LNCAP (cell line): ENCODE results near the gene RPL36.

Source experiments
- TF ChIP-seq, protein P1 (sequence below): fragments of 450-650 bp; IDR thresholded peaks from 2 replicates; pipeline ENCODE4 v1.5.1; 2017; ENCODE audit warnings: mild to moderate bottlenecking

The RPL36 gene

DNA sequence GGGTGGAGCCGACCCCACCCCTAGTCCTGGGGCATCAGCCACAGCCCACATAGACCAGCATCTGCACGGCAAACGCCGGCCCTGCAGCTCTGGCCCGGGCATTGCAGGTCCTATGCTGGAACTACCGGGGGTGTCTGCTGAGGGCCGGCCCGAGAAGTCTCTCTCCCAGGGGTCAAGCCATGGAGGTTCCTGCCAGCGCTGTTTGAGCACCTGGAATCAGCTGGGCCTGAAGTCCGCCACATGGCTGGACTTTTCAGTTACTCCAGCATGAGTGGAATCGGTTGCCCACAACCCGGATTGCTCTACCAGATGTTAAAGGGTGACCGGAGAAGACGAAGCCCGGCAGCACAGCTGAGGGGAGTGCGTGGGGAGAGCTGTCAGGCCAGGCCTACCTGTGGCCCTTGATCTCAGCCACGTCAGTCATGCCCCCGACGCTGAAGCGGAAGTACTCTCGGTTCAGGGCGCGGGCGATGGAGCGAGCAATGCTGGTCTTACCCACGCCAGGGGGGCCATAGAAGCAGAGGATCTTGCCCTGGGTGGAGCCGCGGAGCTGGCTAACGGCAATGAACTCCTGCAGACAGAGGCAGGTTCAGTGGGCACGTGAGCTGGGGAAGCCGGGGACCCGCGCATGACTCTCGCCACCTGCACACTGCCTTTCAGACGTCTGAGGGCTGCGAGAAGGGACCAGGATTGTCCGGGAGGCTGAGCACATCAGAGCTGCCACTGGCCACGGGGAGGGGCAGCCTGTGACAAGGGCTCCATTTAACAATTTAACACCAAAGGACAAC, 8.7 kb downstream of the RPL36 start:
- TF ChIP-seq, protein P1, sequence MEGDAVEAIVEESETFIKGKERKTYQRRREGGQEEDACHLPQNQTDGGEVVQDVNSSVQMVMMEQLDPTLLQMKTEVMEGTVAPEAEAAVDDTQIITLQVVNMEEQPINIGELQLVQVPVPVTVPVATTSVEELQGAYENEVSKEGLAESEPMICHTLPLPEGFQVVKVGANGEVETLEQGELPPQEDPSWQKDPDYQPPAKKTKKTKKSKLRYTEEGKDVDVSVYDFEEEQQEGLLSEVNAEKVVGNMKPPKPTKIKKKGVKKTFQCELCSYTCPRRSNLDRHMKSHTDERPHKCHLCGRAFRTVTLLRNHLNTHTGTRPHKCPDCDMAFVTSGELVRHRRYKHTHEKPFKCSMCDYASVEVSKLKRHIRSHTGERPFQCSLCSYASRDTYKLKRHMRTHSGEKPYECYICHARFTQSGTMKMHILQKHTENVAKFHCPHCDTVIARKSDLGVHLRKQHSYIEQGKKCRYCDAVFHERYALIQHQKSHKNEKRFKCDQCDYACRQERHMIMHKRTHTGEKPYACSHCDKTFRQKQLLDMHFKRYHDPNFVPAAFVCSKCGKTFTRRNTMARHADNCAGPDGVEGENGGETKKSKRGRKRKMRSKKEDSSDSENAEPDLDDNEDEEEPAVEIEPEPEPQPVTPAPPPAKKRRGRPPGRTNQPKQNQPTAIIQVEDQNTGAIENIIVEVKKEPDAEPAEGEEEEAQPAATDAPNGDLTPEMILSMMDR = no peak

GRCh38 chr19:5700455-5701092, 10.5 kb downstream of the RPL36 start:
- TF ChIP-seq, protein P1 = no peak

GRCh38 chr19:5703819-5704818, 14.0 kb downstream of the RPL36 start:
- TF ChIP-seq, protein P1 = no peak

GRCh38 chr19:5705552-5705951, 15.5 kb downstream of the RPL36 start:
- TF ChIP-seq, protein P1 = no peak

- TF ChIP-seq, protein P1 = no peak
Observed at GRCh38 chr19:5706876-5707573, 16.9 kb downstream of the RPL36 start.

- TF ChIP-seq, protein P1 = no peak
Observed at GRCh38 chr19:5707576-5708575, 17.8 kb downstream of the RPL36 start.
